ENCODE data around the gene LRP4. TPM values are rescaled to one million over a fixed set of nuclear protein-coding genes. Genes with fewer than 3 reads are reported as not detected.

LRP4 gene
- total and polyA plus RNA-seq, 2 of the 8 experiments (the other 6 are each of a cell fraction or from before 2014, with no cell fraction given), result 5.4 to 22.1 TPM

- Histone ChIP-seq H3K56ac (replicated peaks; ENCODE audit: insufficient read length, low read depth, low read length) (no peak overlapping the region), H3K27me3 (replicated peaks in 1 of 4; ENCODE audit: control insufficient read depth in 3 of 4, extremely low read depth in 1 of 4, insufficient read depth in 3 of 4, low read length in 3 of 4) (no peaks in the 10 kb centered on the region), H2AFZ (ENCODE audit: low read length) (no peak overlapping the region), H3K79me2 (ENCODE audit: control insufficient read depth in 1 of 2, insufficient read depth in 2 of 2, low read length in 2 of 2) (no peaks in the 10 kb centered on the region), H3K4me3 (ENCODE audit: extremely low read depth in 1 of 4, insufficient read depth in 2 of 4, low read depth in 3 of 4, low read length in 4 of 4) (no peak overlapping the region), H3K18ac (ENCODE audit: extremely low read depth, low read length) (no peak overlapping the region), H3K79me1 (ENCODE audit: low read depth, low read length) (no peaks in the 10 kb centered on the region), H3K9me3 (ENCODE audit: insufficient read depth in 2 of 2, low read depth in 1 of 2, low read length in 1 of 2) (no peaks in the 10 kb centered on the region), H3K23me2 (ENCODE audit: low read depth, low read length) (peaks cover 2% of the 10 kb centered on the region; the same call in 1 of the 2 replicates), H4K20me1 (replicated peaks in 1 of 2; ENCODE audit: control insufficient read depth in 1 of 2, insufficient read depth in 2 of 2, low read length in 2 of 2) (peaks cover 0 to 4% of the 10 kb centered on the region in 2 experiments), H2BK120ac (replicated peaks; ENCODE audit: low read depth, low read length) (no peak overlapping the region), H2BK5ac (ENCODE audit: low read depth, low read length) (no peak overlapping the region), H3K4me1 (replicated peaks in 1 of 4; ENCODE audit: control insufficient read depth in 3 of 4, insufficient read depth in 4 of 4, low read length in 3 of 4) (0 out of 7 replicates have a peak, but pooled peaks cover 0 to 2% (median 0%) of the 10 kb centered on the region in 4 experiments), H2BK12ac (ENCODE audit: low read depth, low read length) (no peak overlapping the region), H3K4ac (replicated peaks; ENCODE audit: insufficient read length, low read depth, low read length) (no peak overlapping the region), H3K23ac (ENCODE audit: insufficient read length) (no peak overlapping the region), H2BK20ac (ENCODE audit: low read length) (no peak overlapping the region), H2AK5ac (ENCODE audit: low read depth, low read length) (no peak overlapping the region), H3K27ac (ENCODE audit: low read depth, low read length) (no peak overlapping the region), H3K14ac (ENCODE audit: insufficient read length) (no peak overlapping the region), H4K8ac (ENCODE audit: extremely low read depth, insufficient read depth, low read length) (no peak overlapping the region), H4K5ac (ENCODE audit: insufficient read length, low read depth, low read length) (no peak overlapping the region), H3K4me2 (ENCODE audit: insufficient read depth in 1 of 2, low read depth in 2 of 2, low read length in 2 of 2) (no peak overlapping the region), H3K36me3 (ENCODE audit: control insufficient read depth in 2 of 4, insufficient read depth in 4 of 4, low read length in 3 of 4) (peaks cover 2 to 22% (median 11%) of the 10 kb centered on the region in 4 experiments; a peak in 4 of 8 replicates), H4K91ac (replicated peaks; ENCODE audit: insufficient read length, low read length) (no peak overlapping the region), H3K9ac (replicated peaks in 1 of 4; ENCODE audit: extremely low read depth in 1 of 4, low read depth in 3 of 4, low read length in 3 of 4) (no peak overlapping the region), H2BK15ac (ENCODE audit: low read length) (no peak overlapping the region)
- ChIA-PET CTCF (ENCODE audit: partially characterized antibody) (interaction anchor here (0.9 to 7.4 kb wide), 7 partner anchors 12 to 270 kb away, joined by 3 to 66 read pairs (median 4); no protein-coding TSS in a partner anchor), POLR2A (ENCODE audit: partially characterized antibody) (no interaction called here)
- DNase-seq (ENCODE audit: low read depth in 1 of 2, low spot score in 2 of 2), result no peak
- FAIRE-seq, result no peak
- WGBS, 2 experiments (ENCODE audit: extremely low coverage in 1 of 2, insufficient coverage in 1 of 2, insufficient read length in 1 of 2, insufficient replicate concordance in 2 of 2, low coverage in 1 of 2, low lambda C conversion rate in 2 of 2, missing lambda C conversion rate in 1 of 2), result 92% methylated on average over 9 of the region's 9 CpGs; no CpG with 5 or more reads in 1 of the 2 experiments
- TF ChIP-seq CBX8 (IDR thresholded peaks at IDR 0.05; ENCODE audit: borderline replicate concordance, low read depth, low read length), result no peak
Measured at GRCh38 chr11:46892838-46893237, 25.5 kb downstream of the LRP4 start.
